GF-D8 (cell line): ENCODE results near the gene MYO15A.

Source experiments
- DNase-seq: peaks from one replicate; lab custom pipeline; 2025; lab: John Stamatoyannopoulos, UW

MYO15A gene

GRCh38 chr17:18159551-18160120, 51.1 kb downstream of the MYO15A start:
- no peak for DNase-seq

GRCh38 chr17:18160128-18160856, 51.7 kb downstream of the MYO15A start:
- DNase-seq, result no peak

- no peak for DNase-seq
These were observed 52.9 kb downstream of the MYO15A start for GRCh38 chr17:18161207-18162145.

GRCh38 chr17:18163547-18163946, 55.0 kb downstream of the MYO15A start:
- no peak for DNase-seq

GRCh38 chr17:18166894-18167293, 58.3 kb downstream of the MYO15A start:
- DNase-seq, result no peak

- no peak for DNase-seq
These were observed 58.9 kb downstream of the MYO15A start for GRCh38 chr17:18167421-18167820.

- DNase-seq, result no peak
These were observed 64.1 kb downstream of the MYO15A start for GRCh38 chr17:18172531-18173278.

- DNase-seq, result no peak
These were observed 65.2 kb downstream of the MYO15A start for GRCh38 chr17:18173740-18174139.

GRCh38 chr17:18176176-18176575, 67.6 kb downstream of the MYO15A start:
- peak; percentile 49 for DNase-seq

- no peak for DNase-seq
These were observed 68.6 kb downstream of the MYO15A start for GRCh38 chr17:18177133-18177532.

GRCh38 chr17:18177722-18178121, 69.2 kb downstream of the MYO15A start:
- no peak for DNase-seq

- no peak for DNase-seq
These were observed 70.6 kb downstream of the MYO15A start for GRCh38 chr17:18179196-18179595.

GRCh38 chr17:18179804-18180203, 71.2 kb downstream of the MYO15A start:
- no peak for DNase-seq

GRCh38 chr17:18181358-18181757, 72.8 kb downstream of the MYO15A start:
- no peak for DNase-seq

- no peak for DNase-seq
These were observed 73.8 kb downstream of the MYO15A start for GRCh38 chr17:18182110-18182977.

GRCh38 chr17:18182978-18183333, 74.4 kb downstream of the MYO15A start:
- no peak for DNase-seq

- DNase-seq, result peak; percentile 86
These were observed 75.0 kb downstream of the MYO15A start, which contains the start of gene ALKBH5 for GRCh38 chr17:18183334-18184142. Gene ALKBH5, plus strand, starts transcription at chr17:18183828. Its CDS starts 416 bp downstream, at chr17:18184244.

- no peak for DNase-seq
These were observed 75.8 kb downstream of the MYO15A start for GRCh38 chr17:18184143-18185031.

GRCh38 chr17:18185391-18185790, 76.8 kb downstream of the MYO15A start:
- DNase-seq, result no peak
